Subcutaneous abdominal adipose tissue (tissue), 5 donors: ENCODE measurements around the gene ACSS3.

Experiments
- H3K27ac ChIP-seq: one replicate; pipeline ENCODE4 v1.7.0; 2013; ENCODE audit warnings: low read depth, mild to moderate bottlenecking, inconsistent platforms, low read length, moderate library complexity
- H3K27me3 ChIP-seq, 5 donors: one replicate each; pipeline ENCODE4 v1.7.0; 2013; ENCODE audit warnings: low read length in 5 of 5, inconsistent platforms in 1 of 5; ENCODE audit not compliant: control insufficient read depth in 5 of 5, insufficient read depth in 4 of 5
- H3K36me3 ChIP-seq, 5 donors: one replicate each; pipeline ENCODE4 v1.7.0; 2013; ENCODE audit warnings: low read length in 5 of 5; ENCODE audit not compliant: control insufficient read depth in 5 of 5, insufficient read depth in 5 of 5
- H3K4me1 ChIP-seq, 5 donors: one replicate each; pipeline ENCODE4 v1.7.0; 2013; ENCODE audit warnings: low read length in 5 of 5, mild to moderate bottlenecking in 3 of 5, moderate library complexity in 1 of 5; ENCODE audit not compliant: control insufficient read depth in 5 of 5, insufficient read depth in 5 of 5
- H3K4me3 ChIP-seq, 5 donors: one replicate each; pipeline ENCODE4 v1.7.0; 2013; ENCODE audit warnings: low read length in 5 of 5, low read depth in 1 of 5
- H3K9ac ChIP-seq, 5 donors: one replicate each; pipeline ENCODE4 v1.7.0; 2013; ENCODE audit warnings: low read length in 5 of 5, mild to moderate bottlenecking in 4 of 5, moderate library complexity in 3 of 5
- H3K9me3 ChIP-seq, 5 donors: one replicate each; pipeline ENCODE4 v1.7.0; 2013; ENCODE audit warnings: low read length in 5 of 5; ENCODE audit not compliant: control insufficient read depth in 5 of 5
- donor health status: healthy.
- donor health status: healthy.
- donor health status: healthy.
- donor health status: healthy.
- donor health status: healthy.

ACSS3 gene

DNA sequence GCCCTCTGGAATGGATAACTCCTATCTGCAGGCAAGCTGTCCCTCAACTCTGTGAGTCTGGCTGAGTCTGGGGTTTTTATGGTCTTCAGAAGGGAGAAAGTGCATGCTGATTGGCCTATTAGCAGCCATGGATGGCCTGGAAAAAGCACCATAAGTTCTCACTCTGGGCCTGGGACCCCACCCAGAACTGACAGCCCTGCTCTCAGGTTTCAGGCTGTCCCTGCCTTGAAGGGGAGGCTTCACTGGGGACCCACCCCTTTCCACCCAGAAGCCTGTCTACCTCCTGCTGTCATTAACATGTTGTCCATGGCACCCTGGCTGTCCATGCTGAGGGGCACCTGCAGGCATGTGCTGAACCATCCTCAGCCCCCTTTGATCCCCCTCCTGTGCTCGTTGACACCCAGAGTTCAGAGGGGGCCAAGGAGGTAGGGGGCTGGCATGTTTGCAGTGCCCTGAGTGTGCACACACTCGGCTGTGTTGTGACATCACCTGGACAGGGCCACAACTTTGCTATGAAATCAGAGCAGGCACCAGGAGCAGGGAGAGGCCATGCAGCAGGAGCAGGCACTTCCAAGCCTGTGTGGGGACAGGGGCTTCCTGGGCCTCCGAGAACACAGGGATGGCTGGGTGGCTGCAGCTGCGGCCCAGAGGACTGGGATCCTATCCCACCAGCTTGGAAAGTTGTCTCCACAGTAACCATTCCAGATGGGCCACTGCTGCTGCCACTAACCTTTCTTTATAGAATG is 84.7 kb downstream of the ACSS3 start:
- peaks cover 15 to 40% (median 25%) of the 10 kb centered on the region in 5 donors for H3K36me3 ChIP-seq
- no peaks in the 10 kb centered on the region for H3K27me3 ChIP-seq
- H3K9ac ChIP-seq, result no peak overlapping the region
- H3K4me1 ChIP-seq, result no peaks in the 10 kb centered on the region
- H3K9me3 ChIP-seq, result no peaks in the 10 kb centered on the region
- no peak overlapping the region for H3K27ac ChIP-seq
- H3K4me3 ChIP-seq, result no peak overlapping the region

DNA sequence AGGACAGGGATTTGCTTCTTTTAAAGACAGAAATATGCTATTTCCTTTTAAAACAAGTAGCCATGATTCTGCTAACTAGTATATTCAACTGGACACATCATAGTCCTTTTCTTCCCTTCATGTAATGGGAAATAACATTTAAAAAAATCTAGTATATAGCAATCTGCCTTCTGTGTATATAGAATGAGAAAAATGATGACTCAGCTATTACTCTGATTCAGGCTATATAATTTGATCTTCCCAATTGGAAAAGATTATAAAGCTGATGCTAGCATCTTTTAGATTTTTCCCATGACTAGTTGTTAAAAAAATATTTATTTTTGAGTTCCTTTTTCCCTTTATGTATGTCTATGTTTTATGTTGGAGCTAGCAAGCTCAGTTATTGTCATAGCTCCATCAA is 86.9 kb downstream of the ACSS3 start:
- Histone ChIP-seq H3K27me3 (no peaks in the 10 kb centered on the region), H3K4me1 (no peaks in the 10 kb centered on the region), H3K27ac (no peak overlapping the region), H3K36me3 (peaks cover 14 to 35% (median 21%) of the 10 kb centered on the region in 5 donors), H3K9ac (no peak overlapping the region), H3K4me3 (no peak overlapping the region), H3K9me3 (no peaks in the 10 kb centered on the region)

DNA sequence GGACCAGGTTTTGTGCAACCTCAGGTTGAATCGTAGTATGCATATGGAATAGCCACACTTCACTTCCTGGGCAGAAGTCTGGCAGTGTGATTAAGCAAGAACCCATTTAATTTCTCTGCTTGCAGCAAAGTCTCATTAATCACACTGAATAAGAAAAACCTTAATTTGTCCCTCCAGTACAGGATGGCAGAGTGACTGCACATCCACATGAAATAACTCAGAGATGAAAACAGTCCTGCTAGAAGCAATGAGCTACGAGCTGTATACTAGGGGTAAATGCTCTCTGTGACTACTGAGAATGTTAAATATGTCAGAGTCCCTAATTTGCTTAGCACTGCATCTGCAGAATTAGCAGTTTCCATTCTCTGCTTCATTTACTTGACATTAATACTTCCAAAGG is 88.9 kb downstream of the ACSS3 start:
- Histone ChIP-seq H3K4me1 (no peaks in the 10 kb centered on the region), H3K4me3 (no peak overlapping the region), H3K9ac (no peak overlapping the region), H3K27ac (no peak overlapping the region), H3K9me3 (no peaks in the 10 kb centered on the region), H3K36me3 (peaks cover 10 to 33% (median 15%) of the 10 kb centered on the region in 5 donors), H3K27me3 (no peaks in the 10 kb centered on the region)

DNA sequence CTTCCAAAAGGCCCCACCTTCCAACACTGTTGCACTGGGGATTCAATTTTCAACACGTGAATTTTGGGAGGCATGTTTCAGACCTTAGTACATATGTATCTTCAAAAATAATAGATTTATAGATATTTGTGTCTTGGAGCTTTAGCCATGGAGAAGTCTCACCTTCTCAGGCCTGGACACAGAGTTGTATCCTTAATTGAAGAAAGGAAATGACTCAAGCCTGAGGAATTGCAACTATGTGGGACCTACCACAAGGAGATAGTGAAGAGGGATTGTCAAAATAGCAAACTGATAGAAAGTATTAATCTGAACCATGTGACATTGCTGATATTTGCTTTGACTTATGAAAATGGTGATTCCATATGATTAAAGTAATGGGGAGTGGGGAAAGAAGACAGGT is 89.8 kb downstream of the ACSS3 start:
- Histone ChIP-seq H3K9me3 (no peaks in the 10 kb centered on the region), H3K4me1 (no peaks in the 10 kb centered on the region), H3K27me3 (no peaks in the 10 kb centered on the region), H3K36me3 (peaks cover under 1 to 36% (median 6%) of the 10 kb centered on the region in 5 donors), H3K27ac (no peak overlapping the region), H3K4me3 (no peak overlapping the region), H3K9ac (no peak overlapping the region)

DNA sequence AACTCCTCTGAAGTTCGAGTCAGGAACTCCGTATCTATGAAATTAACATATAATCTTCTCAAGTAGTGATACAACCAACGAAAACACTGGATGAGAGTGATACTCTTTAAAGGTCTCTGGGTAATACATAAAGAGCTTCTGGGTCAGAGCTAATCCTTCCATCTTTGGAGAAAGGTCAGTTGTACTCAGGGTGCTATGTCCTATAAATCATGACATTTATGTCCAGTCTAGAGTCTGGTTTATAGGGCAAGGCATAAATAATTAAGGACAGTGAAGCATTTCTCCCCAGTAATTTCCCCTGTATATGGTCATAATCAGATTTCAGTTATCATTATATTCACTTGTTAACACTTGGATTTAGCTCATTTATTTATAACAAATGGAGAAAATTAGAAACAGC is 90.6 kb downstream of the ACSS3 start:
- no peak overlapping the region for H3K27ac ChIP-seq
- no peak overlapping the region for H3K9ac ChIP-seq
- H3K27me3 ChIP-seq, result no peaks in the 10 kb centered on the region
- no peaks in the 10 kb centered on the region for H3K4me1 ChIP-seq
- peaks cover 0 to 36% (median 4%) of the 10 kb centered on the region in 5 donors for H3K36me3 ChIP-seq
- no peaks in the 10 kb centered on the region for H3K9me3 ChIP-seq
- no peak overlapping the region for H3K4me3 ChIP-seq

DNA sequence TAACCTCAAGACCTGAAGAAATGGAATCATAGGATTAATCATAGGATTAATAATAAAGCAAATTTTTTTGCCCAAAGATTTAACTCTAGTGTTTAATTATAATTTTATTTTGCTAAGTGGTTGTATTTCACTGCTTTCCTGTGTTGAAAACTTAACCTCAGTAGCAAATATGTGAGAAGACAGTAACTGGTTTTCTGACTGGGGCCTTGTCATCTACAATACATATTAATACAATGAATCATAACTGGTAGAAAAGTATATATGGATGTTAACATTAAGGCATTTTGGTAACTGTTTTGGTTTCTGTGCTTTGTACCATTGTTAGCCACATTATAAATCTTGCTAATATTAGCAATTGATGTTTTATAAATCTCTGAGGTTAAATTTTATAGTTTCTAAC is 92.2 kb downstream of the ACSS3 start:
- H3K9me3 ChIP-seq, result no peaks in the 10 kb centered on the region
- H3K36me3 ChIP-seq, result peaks cover 0 to 28% (median 4%) of the 10 kb centered on the region in 5 donors
- H3K4me3 ChIP-seq, result no peak overlapping the region
- no peak overlapping the region for H3K27ac ChIP-seq
- no peak overlapping the region for H3K9ac ChIP-seq
- H3K4me1 ChIP-seq, result no peaks in the 10 kb centered on the region
- H3K27me3 ChIP-seq, result no peaks in the 10 kb centered on the region

DNA sequence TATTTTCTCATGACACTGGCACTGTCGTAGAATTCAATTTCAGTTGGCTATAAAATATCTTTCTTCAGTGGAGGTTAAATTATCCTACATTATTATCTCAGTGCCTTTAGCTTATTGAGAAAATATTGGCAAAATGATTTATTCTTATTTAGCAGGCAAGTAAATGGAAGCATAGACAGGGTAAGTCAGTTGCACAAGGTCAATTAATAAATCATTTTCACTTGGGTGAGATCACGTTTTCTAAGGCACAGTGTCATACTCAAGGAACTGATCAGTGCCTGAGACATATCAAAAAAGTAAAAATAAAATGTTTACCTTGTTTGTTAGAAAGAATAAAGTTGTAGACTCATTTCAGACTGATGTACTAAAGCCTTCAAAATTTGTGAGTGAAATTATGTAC is 95.0 kb downstream of the ACSS3 start:
- H3K4me1 ChIP-seq, result no peaks in the 10 kb centered on the region
- no peak overlapping the region for H3K9ac ChIP-seq
- H3K4me3 ChIP-seq, result no peak overlapping the region
- peaks cover 0 to 29% (median 17%) of the 10 kb centered on the region in 5 donors for H3K36me3 ChIP-seq
- peaks cover 0 to 8% (median 3%) of the 10 kb centered on the region in 5 donors for H3K9me3 ChIP-seq
- H3K27me3 ChIP-seq, result no peaks in the 10 kb centered on the region
- H3K27ac ChIP-seq, result no peak overlapping the region

DNA sequence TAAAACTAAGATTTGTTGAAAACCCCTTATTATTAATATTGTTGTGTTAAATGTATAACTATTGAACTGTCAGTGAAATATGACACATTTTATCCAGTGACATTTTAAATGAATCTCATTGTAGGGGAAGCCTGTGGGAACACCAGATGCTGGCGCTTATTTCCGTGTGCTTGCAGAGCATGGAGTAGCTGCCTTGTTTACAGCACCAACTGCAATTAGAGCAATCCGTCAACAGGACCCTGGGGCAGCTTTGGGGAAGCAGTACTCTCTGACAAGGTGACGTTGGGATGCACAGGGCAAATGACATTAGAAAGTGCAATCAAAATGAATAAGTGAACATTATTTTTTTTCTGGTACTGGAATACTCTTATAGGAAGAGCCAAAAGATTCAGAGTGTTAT is 96.8 kb downstream of the ACSS3 start:
- Histone ChIP-seq H3K27me3 (no peaks in the 10 kb centered on the region), H3K36me3 (peaks cover 0 to 21% (median 13%) of the 10 kb centered on the region in 5 donors), H3K9me3 (peaks cover 0 to 8% (median 3%) of the 10 kb centered on the region in 5 donors), H3K4me1 (no peaks in the 10 kb centered on the region), H3K9ac (no peak overlapping the region), H3K27ac (no peak overlapping the region), H3K4me3 (no peak overlapping the region)

DNA sequence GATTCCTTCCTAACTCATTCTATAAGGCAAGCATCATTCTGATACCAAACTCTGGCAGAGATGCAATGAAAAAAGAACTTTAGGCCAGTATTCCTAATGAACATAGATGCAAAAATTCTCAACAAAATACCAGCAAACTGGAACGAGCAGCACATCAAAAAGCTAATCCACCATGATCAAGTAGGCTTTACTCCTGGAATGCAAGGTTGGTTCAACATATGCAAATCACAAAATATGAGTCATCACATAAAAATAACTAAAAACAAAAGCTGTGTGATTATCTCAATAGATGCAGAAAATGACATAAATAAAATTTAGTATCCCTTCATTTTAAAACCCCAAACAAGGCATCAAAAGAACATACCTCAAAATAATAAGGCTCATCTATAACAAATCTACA is 98.9 kb downstream of the ACSS3 start:
- H3K27me3 ChIP-seq, result no peaks in the 10 kb centered on the region
- H3K9me3 ChIP-seq, result peaks cover 0 to 8% (median 3%) of the 10 kb centered on the region in 5 donors
- no peaks in the 10 kb centered on the region for H3K4me1 ChIP-seq
- peak overlapping the region in 1 of 5 donors; percentile 28 for H3K4me3 ChIP-seq
- H3K36me3 ChIP-seq, result peaks cover 0 to 30% (median 18%) of the 10 kb centered on the region in 5 donors
- H3K9ac ChIP-seq, result no peak overlapping the region
- no peak overlapping the region for H3K27ac ChIP-seq

DNA sequence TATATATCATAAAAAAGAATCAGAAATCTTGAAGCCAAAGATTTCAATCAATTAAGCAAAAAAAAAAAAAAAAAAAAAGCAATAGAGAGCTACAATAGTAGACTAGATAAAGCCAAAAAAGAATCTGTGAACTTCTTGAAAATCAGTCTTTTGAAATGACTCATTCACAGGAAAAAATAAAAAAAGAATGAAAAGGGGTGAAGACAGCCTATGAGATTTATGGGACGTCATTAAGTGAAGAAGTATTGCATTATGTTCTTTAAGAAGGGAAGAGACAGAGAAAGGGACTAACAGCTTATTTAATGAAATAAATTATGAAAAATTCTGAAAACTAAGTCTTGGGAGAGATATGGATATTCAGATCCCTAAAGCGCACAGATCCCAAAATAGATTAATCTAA is 103.8 kb downstream of the ACSS3 start:
- H3K4me3 ChIP-seq, result no peak overlapping the region
- H3K9ac ChIP-seq, result no peak overlapping the region
- peaks cover 0 to 5% (median 3%) of the 10 kb centered on the region in 5 donors for H3K9me3 ChIP-seq
- H3K4me1 ChIP-seq, result no peaks in the 10 kb centered on the region
- no peak overlapping the region for H3K27ac ChIP-seq
- H3K27me3 ChIP-seq, result no peaks in the 10 kb centered on the region
- H3K36me3 ChIP-seq, result peaks cover 0 to 54% (median 16%) of the 10 kb centered on the region in 5 donors
